GM18517 (cell line): Measurements from ENCODE around the gene TULP4.

Experiments
- ATAC-seq: cut with Tn5 transposase; IDR thresholded peaks from one replicate; pipeline ENCODE4 v1.9.1; 2021; ENCODE audit warnings: mild to moderate bottlenecking, moderate library complexity; ENCODE audit not compliant: unreplicated experiment

TULP4 gene

DNA sequence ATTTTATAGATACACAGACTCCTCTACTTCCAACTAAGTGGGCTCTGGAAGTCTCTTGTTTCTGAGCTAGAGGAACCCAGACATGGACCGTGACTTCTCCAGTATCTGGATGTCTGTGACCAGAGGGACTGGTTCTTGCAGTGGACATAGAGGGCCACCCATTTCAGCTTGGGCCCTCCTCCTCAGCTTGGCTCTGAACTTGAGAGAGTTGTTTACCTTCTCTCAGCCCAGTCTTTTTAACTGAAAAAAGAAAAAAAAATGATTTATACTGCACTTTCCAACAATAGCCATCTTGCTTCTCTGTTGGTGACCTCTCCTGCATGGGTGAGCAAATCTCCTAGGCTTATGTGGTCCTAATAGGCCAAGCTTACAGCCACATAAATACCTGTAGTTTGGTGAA is 187.3 kb downstream of the TULP4 start:
- no peak for ATAC-seq

DNA sequence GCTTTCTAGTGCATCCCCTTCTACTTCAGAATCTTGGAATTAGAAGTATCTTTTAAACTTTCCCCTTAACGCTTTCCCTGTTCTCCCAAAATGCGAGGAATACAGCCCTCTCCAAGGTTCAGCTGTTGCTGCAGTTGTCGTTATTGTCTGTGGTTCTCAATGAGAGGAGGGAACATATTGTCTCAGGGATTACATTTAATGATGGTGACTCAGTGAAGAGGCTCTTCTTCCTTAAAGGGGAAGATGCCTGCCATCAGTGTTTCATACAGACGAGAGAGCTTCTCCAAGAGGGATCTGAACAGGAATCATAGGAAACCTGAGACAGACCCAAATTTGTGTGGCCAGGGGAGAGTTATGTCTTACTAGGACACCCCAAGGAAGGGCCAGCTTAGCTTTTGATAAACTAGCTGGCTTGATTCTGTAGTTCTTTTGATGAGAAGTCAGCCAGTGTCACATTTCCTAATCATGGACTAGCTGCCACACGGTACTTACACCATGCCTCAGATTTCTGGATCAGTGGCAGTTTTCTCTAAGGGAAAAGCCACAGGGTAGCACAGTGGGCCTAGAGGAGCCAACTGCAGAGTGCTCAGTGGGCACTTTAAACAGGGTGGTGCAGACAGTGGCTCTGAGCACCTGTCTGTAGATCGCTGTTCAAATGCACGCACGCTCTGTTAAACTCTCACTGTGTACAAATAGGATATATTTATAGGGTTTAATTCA is 187.9 kb downstream of the TULP4 start:
- no peak for ATAC-seq

DNA sequence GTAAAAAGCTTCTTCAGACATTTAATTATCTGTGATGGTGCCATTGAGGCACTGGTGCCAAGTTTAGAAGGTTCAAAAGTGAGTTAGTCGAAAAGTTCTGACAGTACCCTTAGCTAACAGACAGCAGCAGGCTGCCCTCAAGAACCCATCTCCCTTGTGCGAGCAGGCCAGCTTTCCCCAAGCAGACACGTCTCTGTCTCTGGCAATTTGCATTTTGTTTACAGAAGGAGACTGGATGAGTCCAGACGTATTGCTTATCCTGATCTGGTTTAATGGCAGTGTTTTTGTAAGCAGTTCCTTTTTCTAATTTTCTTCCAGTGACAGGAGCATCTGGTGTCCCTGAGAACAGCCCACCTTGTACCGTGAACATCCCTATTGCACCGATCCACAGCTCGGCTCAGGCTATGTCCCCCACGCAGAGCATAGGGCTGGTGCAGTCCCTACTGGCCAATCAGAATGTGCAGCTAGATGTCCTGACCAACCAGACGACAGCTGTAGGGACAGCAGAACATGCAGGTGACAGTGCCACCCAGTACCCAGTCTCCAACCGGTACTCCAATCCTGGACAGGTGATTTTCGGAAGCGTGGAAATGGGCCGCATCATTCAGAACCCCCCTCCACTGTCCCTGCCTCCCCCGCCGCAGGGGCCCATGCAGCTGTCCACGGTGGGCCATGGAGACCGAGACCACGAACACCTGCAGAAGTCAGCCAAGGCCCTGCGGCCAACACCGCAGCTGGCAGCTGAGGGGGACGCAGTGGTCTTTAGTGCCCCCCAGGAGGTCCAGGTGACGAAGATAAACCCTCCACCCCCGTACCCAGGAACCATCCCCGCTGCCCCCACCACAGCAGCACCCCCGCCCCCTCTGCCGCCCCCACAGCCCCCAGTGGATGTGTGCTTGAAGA is 189.3 kb downstream of the TULP4 start:
- ATAC-seq: no peak

GRCh38 chr6:158502263-158502950 is 190.1 kb downstream of the TULP4 start:
- ATAC-seq: no peak

DNA sequence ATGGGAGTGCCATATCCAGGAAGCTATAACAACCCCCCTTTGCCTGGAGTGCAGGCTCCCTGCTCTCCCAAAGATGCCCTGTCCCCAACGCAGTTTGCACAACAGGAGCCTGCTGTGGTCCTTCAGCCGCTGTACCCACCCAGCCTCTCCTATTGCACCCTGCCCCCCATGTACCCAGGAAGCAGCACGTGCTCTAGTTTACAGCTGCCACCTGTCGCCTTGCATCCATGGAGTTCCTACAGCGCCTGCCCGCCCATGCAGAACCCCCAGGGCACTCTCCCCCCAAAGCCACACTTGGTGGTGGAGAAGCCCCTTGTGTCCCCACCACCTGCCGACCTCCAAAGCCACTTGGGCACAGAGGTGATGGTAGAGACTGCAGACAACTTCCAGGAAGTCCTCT is 191.0 kb downstream of the TULP4 start:
- no peak for ATAC-seq

- no peak for ATAC-seq
These were observed 191.6 kb downstream of the TULP4 start for GRCh38 chr6:158503846-158504245.

GRCh38 chr6:158505194-158505593 is 192.9 kb downstream of the TULP4 start:
- no peak for ATAC-seq

- no peak for ATAC-seq
These were observed 194.3 kb downstream of the TULP4 start for GRCh38 chr6:158506601-158507000.

- ATAC-seq: no peak
These were observed 194.9 kb downstream of the TULP4 start for GRCh38 chr6:158507174-158507573.

GRCh38 chr6:158508450-158508849 is 196.2 kb downstream of the TULP4 start:
- ATAC-seq: no peak

DNA sequence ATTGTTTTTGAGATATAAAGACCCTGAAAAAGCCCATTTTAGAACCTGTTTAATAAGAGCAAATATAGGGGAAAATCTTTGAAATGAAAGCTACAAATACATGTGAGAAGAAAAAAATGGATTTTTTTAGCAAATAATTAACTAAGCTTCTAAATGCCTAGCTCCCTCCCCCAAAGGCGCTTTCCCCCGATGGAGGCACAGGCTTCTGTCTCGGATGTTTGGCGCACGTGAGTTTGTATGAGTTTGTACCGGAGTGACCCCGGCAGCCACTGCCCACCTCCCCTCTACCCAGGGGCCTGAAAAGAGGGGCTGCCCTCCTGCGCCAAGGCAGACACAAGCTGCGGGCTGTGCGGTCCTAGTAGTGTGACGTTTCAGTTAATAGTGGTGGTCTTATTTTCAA is 197.2 kb downstream of the TULP4 start:
- ATAC-seq: no peak

- no peak for ATAC-seq
These were observed 200.5 kb downstream of the TULP4 start for GRCh38 chr6:158512809-158513208.

DNA sequence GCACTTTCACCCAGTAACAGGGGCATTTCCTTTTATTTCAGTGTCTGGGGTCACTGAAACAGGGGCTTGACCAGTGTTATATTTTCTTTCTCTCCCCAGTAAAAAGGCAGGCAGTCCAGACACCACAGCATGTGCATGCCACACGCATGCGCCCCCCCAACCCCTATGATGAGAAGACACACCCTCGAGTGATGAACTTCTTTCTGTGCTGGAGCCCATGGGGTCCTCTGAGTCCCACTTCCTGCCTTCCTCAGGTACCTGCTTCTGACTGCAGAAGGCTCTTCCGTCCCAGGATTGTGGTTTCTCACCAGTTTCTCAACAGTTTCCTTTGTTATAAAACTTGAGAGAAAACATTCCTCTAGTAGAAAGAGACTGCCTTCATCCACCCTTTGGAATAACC is 201.9 kb downstream of the TULP4 start:
- ATAC-seq: no peak

DNA sequence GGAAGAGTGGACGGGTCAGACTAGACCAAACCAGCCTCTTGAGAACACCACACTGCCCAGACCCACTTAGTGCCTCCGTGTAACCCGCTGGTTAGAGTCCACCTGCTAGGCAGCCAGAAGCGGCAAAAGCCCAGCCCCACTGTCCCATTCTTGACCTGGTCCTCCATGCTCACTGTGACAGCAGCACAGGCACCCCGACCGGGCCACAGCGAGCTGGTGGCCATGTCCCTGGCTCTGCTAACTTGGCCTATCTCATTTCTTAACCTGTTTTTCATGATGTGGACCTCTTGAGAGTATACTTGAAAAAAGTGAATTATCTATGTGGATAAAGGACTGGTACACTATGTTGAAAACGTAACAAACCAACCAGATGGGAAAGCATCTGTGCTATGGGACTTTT is 202.7 kb downstream of the TULP4 start:
- no peak for ATAC-seq

GRCh38 chr6:158516098-158516497 is 203.8 kb downstream of the TULP4 start:
- ATAC-seq: no peak

- ATAC-seq: no peak
These were observed 204.8 kb downstream of the TULP4 start for GRCh38 chr6:158517038-158517437.

GRCh38 chr6:158517581-158517980 is 205.3 kb downstream of the TULP4 start:
- peak; percentile 57 for ATAC-seq

DNA sequence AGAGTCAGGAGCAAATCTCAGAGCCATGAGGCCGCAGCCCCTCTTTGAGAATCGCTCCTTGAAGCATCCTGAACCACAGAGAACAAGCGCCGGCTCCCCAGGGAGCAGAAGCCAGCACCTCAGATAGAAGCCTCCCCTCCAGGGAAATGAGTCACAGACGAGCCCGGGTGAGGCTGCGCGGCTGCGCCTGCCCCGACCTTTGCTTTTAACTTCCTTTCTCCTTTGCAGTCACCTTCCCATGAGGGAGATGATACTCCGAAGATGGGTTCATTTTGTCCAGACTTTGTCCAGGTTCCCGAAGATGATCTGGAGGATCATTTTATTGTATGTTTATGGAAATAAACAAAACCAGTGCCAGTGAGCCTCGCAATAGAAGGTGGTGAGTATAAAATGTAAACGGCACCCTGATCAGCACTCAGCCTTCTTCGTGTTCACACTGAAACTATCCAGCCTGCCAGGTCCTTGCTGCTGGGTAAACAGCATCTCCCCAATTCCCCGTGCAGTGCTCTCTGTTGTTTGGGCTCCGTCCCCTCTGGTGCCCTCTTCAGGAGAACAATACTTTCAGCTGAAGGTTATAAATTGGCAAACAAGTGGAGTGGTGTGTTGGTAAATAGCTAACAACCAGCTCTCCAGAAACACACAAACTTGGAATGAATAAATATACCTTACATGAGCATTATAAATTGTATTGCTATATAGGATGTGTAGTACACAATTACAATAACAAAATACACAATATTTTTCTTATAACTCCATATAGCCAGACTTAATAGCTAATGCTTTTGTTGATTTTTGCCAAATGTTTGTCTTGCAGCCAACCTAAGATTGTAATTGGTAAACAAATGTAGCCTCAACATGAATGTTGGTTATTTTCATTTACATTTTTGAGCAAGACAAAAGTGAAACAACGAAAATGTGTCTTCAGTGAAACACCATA is 206.2 kb downstream of the TULP4 start:
- ATAC-seq: peak; percentile 70

GRCh38 chr6:158519300-158519699 is 207.0 kb downstream of the TULP4 start:
- ATAC-seq: no peak

- no peak for ATAC-seq
These were observed 207.5 kb downstream of the TULP4 start for GRCh38 chr6:158519761-158520160.
